Liver (tissue), 9 donors: ENCODE measurements around the gene ZNF691. TPM values are rescaled to one million over a fixed set of nuclear protein-coding genes. Genes with fewer than 3 reads are reported as not detected.

ENCODE experiments used
- DNase-seq: peaks from one replicate; pipeline ENCODE4 v3.0.0-alpha.2; 2017; ENCODE audit warnings: low spot score
- H3K27ac ChIP-seq, 2 donors: one replicate each; pipeline ENCODE4 v1.7.0; 2013; ENCODE audit warnings: inconsistent platforms in 2 of 2, low read length in 2 of 2, control low read depth in 1 of 2, low read depth in 1 of 2, mild to moderate bottlenecking in 1 of 2
- H3K27me3 ChIP-seq, 4 donors: one replicate each; pipeline versions ENCODE4 v1.6.1 to v1.7.0; 2013; ENCODE audit warnings: low read length in 3 of 4, inconsistent platforms in 1 of 4, mild to moderate bottlenecking in 1 of 4, moderate library complexity in 1 of 4; ENCODE audit not compliant: control insufficient read depth in 4 of 4, insufficient read depth in 4 of 4
- H3K36me3 ChIP-seq, 4 donors: one replicate each; pipeline versions ENCODE4 v1.6.1 to v1.7.0; 2013; ENCODE audit warnings: low read length in 3 of 4, mild to moderate bottlenecking in 3 of 4, low read depth in 1 of 4, moderate library complexity in 1 of 4; ENCODE audit not compliant: control insufficient read depth in 4 of 4, insufficient read depth in 3 of 4
- H3K4me1 ChIP-seq, 4 donors: one replicate each; pipeline versions ENCODE4 v1.6.1 to v1.7.0; 2013; ENCODE audit warnings: low read length in 3 of 4, mild to moderate bottlenecking in 3 of 4, moderate library complexity in 1 of 4; ENCODE audit not compliant: control insufficient read depth in 4 of 4, insufficient read depth in 4 of 4
- H3K4me3 ChIP-seq, 3 donors: one replicate each; pipeline versions ENCODE4 v1.6.1 to v1.7.0; 2013; ENCODE audit warnings: low read length in 3 of 3, control low read depth in 1 of 3, low read depth in 1 of 3, mild to moderate bottlenecking in 1 of 3
- H3K9ac ChIP-seq, 2 donors: one replicate each; pipeline ENCODE4 v1.7.0; 2013; ENCODE audit warnings: low read length in 2 of 2, mild to moderate bottlenecking in 2 of 2, moderate library complexity in 2 of 2, control low read depth in 1 of 2, low read depth in 1 of 2
- H3K9me3 ChIP-seq, 4 donors: one replicate each; pipeline versions ENCODE4 v1.6.1 to v1.7.0; 2013; ENCODE audit warnings: low read length in 3 of 4; ENCODE audit not compliant: control insufficient read depth in 4 of 4
- ATF3 ChIP-seq: IDR thresholded peaks from 2 replicates; pipeline ENCODE4 v1.6.1; 2016; ENCODE audit warnings: antibody characterized with exemption
- CTCF ChIP-seq: fragments of 150-350 bp; IDR thresholded peaks from 2 replicates; pipeline ENCODE4 v1.5.1; 2017; ENCODE audit warnings: improper control_type of control experiment, low read depth, low read length; ENCODE audit not compliant: missing input control
- EGR1 ChIP-seq, 2 donors: IDR thresholded peaks; 2 replicates each; pipeline ENCODE4 v1.6.1; 2016 to 2018; ENCODE audit warnings: antibody characterized with exemption in 2 of 2, low read depth in 2 of 2
- FOXA1 ChIP-seq: IDR thresholded peaks from 2 replicates; pipeline ENCODE4 v1.6.1; 2016; ENCODE audit warnings: antibody characterized with exemption
- FOXA2 ChIP-seq: IDR thresholded peaks from 2 replicates; pipeline ENCODE4 v1.6.1; 2016; ENCODE audit warnings: antibody characterized with exemption
- GABPA ChIP-seq, 2 donors: IDR thresholded peaks in 1 of 2; conservative IDR thresholded peaks in 1 of 2; 2 replicates each; pipeline ENCODE4 v1.6.1; 2016; ENCODE audit warnings: antibody characterized with exemption in 2 of 2, mild to moderate bottlenecking in 1 of 2, moderate library complexity in 1 of 2
- HNF4A ChIP-seq, 2 donors: conservative IDR thresholded peaks; 2 replicates each; pipeline ENCODE4 v1.6.1; 2016; ENCODE audit warnings: antibody characterized with exemption in 2 of 2, mild to moderate bottlenecking in 2 of 2
- HNF4G ChIP-seq: IDR thresholded peaks from 2 replicates; pipeline ENCODE4 v1.6.1; 2016; ENCODE audit warnings: antibody characterized with exemption
- JUND ChIP-seq, 2 donors: IDR thresholded peaks; 2 replicates each; pipeline ENCODE4 v1.6.1; 2016; ENCODE audit warnings: antibody characterized with exemption in 2 of 2
- MAX ChIP-seq: IDR thresholded peaks from 2 replicates; pipeline ENCODE4 v1.6.1; 2016; ENCODE audit warnings: antibody characterized with exemption
- NR2F2 ChIP-seq: IDR thresholded peaks from 2 replicates; pipeline ENCODE4 v1.6.1; 2016; ENCODE audit warnings: antibody characterized with exemption
- REST ChIP-seq: IDR thresholded peaks from 2 replicates; pipeline ENCODE4 v1.6.1; 2016; ENCODE audit warnings: antibody characterized with exemption, mild to moderate bottlenecking
- RXRA ChIP-seq, 2 donors: IDR thresholded peaks; 2 replicates each; pipeline ENCODE4 v1.6.1; 2017 to 2018; ENCODE audit warnings: antibody characterized with exemption in 2 of 2, mild to moderate bottlenecking in 1 of 2
- SP1 ChIP-seq: IDR thresholded peaks from 2 replicates; pipeline ENCODE4 v1.6.1; 2018; ENCODE audit warnings: antibody characterized with exemption, mild to moderate bottlenecking
- TAF1 ChIP-seq: conservative IDR thresholded peaks from 2 replicates; pipeline ENCODE4 v1.6.1; 2016; ENCODE audit warnings: antibody characterized with exemption, mild to moderate bottlenecking
- YY1 ChIP-seq: IDR thresholded peaks from 2 replicates; pipeline ENCODE4 v1.6.1; 2016; ENCODE audit warnings: antibody characterized with exemption, mild to moderate bottlenecking
- ZBTB33 ChIP-seq: IDR thresholded peaks from 2 replicates; pipeline ENCODE4 v1.6.1; 2016; ENCODE audit warnings: antibody characterized with exemption
- WGBS: extraction: QIAGEN DNeasy Blood & Tissue Kit; methylation state at CpG from one replicate; pipeline ENCODE4 v1.1.7; 2013; 5-methylcytosine and 5-hydroxymethylcytosine counted together
- polyA plus RNA-seq, 2 donors: library from polyadenylated mRNA; stranded (reverse) in 1 of 2; unstranded in 1 of 2; fragments of 200-250 nt in 1 of 2; fragments of >200 nt in 1 of 2; fragmentation: Nextera tagmentation in 1 of 2; extraction: Ambion mirVana in 1 of 2; gene quantifications; one replicate each; pipeline versions ENCODE4 v1.2.1 to v1.2.3, GENCODE V29; 2013 to 2015
- total RNA-seq, 2 donors: library from RNA; depleted of rRNA; stranded (reverse); fragments of >200 nt; gene quantifications; one replicate each; pipeline ENCODE4 v1.2.3, GENCODE V29; 2014
- donor health status: healthy.
- donor health status: healthy.
- donor health status: healthy.
- donor health status: healthy.
- donor health status: healthy.

The ZNF691 gene
- total and polyA plus RNA-seq, 4 donors = 2.7 to 8.9 (median 5.5) TPM

- no peak overlapping the region for H3K27ac ChIP-seq
- H3K4me1 ChIP-seq = no peaks in the 10 kb centered on the region
- H3K9me3 ChIP-seq = no peaks in the 10 kb centered on the region
- no peaks in the 10 kb centered on the region for H3K27me3 ChIP-seq
- no peak overlapping the region for H3K4me3 ChIP-seq
- DNase-seq = no peak
- H3K36me3 ChIP-seq = no peaks in the 10 kb centered on the region
- 90% methylated on average over 3 of the region's 3 CpGs for WGBS
- no peak for TF ChIP-seq EGR1 (IDR thresholded peaks at IDR 0.05; ENCODE audit: low read depth in 2 of 2)
- no peak for TF ChIP-seq RXRA (IDR thresholded peaks at IDR 0.05)
- no peak for TF ChIP-seq CTCF
- no peak for TF ChIP-seq TAF1
- no peak for TF ChIP-seq JUND (IDR thresholded peaks at IDR 0.05)
- no peak for TF ChIP-seq ATF3
- TF ChIP-seq MAX = no peak
- no peak for TF ChIP-seq ZBTB33
- no peak for TF ChIP-seq HNF4G
- TF ChIP-seq REST = no peak
- no peak overlapping the region for H3K9ac ChIP-seq
Observed at GRCh38 chr1:42797414-42797813, 49.0 kb upstream of the ZNF691 start.

GRCh38 chr1:42797979-42798378 is 48.4 kb upstream of the ZNF691 start:
- no peak for DNase-seq
- no peak overlapping the region for H3K27ac ChIP-seq
- H3K27me3 ChIP-seq = no peaks in the 10 kb centered on the region
- H3K9me3 ChIP-seq = no peaks in the 10 kb centered on the region
- no peak for TF ChIP-seq GABPA (IDR thresholded peaks at IDR 0.05 in 1 of 2, conservative IDR thresholded peaks at IDR 0.05 in 1 of 2)
- no peak for TF ChIP-seq YY1
- no peak for TF ChIP-seq HNF4A (conservative IDR thresholded peaks at IDR 0.05)
- no peak for TF ChIP-seq HNF4G
- no peak for TF ChIP-seq RXRA (IDR thresholded peaks at IDR 0.05)
- TF ChIP-seq FOXA2 = no peak
- no peak for TF ChIP-seq REST
- TF ChIP-seq NR2F2 = no peak
- no peak for TF ChIP-seq CTCF
- no peak for TF ChIP-seq FOXA1
- TF ChIP-seq SP1 = no peak
- no peak for TF ChIP-seq JUND (IDR thresholded peaks at IDR 0.05)
- TF ChIP-seq TAF1 = no peak
- no peak overlapping the region for H3K4me3 ChIP-seq
- no peak overlapping the region for H3K9ac ChIP-seq
- WGBS = 94% methylated on average over 5 of the region's 5 CpGs
- no peaks in the 10 kb centered on the region for H3K36me3 ChIP-seq
- H3K4me1 ChIP-seq = no peaks in the 10 kb centered on the region
